PFSK-1 (cell line): ENCODE results near the gene BCR.
A peak's percentile ranks its signal among the peaks of the same experiment; 100 is the strongest.

Source experiments
- FOXP2 ChIP-seq: optimal IDR thresholded peaks from 2 replicates; pipeline ENCODE3; 2011; ENCODE audit warnings: borderline replicate concordance, control low read depth, inconsistent platforms; ENCODE audit not compliant: insufficient read depth; ENCODE audit errors: extremely low read length, extremely low read depth
- POLR2AphosphoS5 ChIP-seq: IDR thresholded peaks from 2 replicates; pipeline ENCODE4 v1.6.1; 2012; ENCODE audit warnings: low read depth, mild to moderate bottlenecking, control low read depth, low read length, moderate library complexity
- SIN3A ChIP-seq: IDR thresholded peaks from 2 replicates; pipeline ENCODE4 v1.6.1; 2012; ENCODE audit warnings: mild to moderate bottlenecking, low read length, moderate library complexity, borderline replicate concordance; ENCODE audit not compliant: insufficient read depth
- TAF1 ChIP-seq: IDR thresholded peaks from 2 replicates; pipeline ENCODE4 v1.6.1; 2012; ENCODE audit warnings: low read length, control low read depth, borderline replicate concordance; ENCODE audit not compliant: insufficient read depth
- TF ChIP-seq, protein P1 (sequence below), 2 experiments: IDR thresholded peaks; 2 replicates each; pipeline versions ENCODE4 v1.6.1 to v1.8.0; 2011 to 2012; ENCODE audit warnings: low read depth in 2 of 2, low read length in 2 of 2, control low read depth in 1 of 2, inconsistent platforms in 1 of 2, mild to moderate bottlenecking in 1 of 2, moderate library complexity in 1 of 2; ENCODE audit not compliant: insufficient read depth in 1 of 2

BCR gene

GRCh38 chr22:23294221-23294620 is 113.9 kb downstream of the BCR start:
- TF ChIP-seq FOXP2 (no peak), SIN3A (no peak), POLR2AphosphoS5 (no peak)

DNA sequence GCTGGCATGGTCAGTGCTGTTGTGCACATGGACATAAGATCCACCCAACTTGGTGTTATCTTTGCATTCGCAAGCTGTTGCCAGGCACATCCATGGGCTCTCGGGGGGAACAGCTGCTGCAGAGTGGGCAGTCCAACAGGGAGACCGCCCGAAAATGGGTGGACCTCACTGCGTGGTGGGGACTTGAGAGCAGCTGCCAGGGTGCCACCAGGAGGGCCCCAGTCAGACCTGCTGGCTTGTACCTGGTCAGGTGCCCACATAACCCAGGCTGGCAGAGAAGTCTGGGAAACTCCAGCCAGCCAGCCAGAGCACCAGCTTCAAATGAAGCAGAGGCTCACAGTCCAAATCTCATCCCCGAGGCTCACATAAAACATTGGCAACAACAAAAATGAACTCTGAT is 120.2 kb downstream of the BCR start:
- TF ChIP-seq POLR2AphosphoS5, result no peak
- TF ChIP-seq SIN3A, result no peak
- TF ChIP-seq, protein P1, sequence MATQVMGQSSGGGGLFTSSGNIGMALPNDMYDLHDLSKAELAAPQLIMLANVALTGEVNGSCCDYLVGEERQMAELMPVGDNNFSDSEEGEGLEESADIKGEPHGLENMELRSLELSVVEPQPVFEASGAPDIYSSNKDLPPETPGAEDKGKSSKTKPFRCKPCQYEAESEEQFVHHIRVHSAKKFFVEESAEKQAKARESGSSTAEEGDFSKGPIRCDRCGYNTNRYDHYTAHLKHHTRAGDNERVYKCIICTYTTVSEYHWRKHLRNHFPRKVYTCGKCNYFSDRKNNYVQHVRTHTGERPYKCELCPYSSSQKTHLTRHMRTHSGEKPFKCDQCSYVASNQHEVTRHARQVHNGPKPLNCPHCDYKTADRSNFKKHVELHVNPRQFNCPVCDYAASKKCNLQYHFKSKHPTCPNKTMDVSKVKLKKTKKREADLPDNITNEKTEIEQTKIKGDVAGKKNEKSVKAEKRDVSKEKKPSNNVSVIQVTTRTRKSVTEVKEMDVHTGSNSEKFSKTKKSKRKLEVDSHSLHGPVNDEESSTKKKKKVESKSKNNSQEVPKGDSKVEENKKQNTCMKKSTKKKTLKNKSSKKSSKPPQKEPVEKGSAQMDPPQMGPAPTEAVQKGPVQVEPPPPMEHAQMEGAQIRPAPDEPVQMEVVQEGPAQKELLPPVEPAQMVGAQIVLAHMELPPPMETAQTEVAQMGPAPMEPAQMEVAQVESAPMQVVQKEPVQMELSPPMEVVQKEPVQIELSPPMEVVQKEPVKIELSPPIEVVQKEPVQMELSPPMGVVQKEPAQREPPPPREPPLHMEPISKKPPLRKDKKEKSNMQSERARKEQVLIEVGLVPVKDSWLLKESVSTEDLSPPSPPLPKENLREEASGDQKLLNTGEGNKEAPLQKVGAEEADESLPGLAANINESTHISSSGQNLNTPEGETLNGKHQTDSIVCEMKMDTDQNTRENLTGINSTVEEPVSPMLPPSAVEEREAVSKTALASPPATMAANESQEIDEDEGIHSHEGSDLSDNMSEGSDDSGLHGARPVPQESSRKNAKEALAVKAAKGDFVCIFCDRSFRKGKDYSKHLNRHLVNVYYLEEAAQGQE (IDR thresholded peaks at IDR 0.05; ENCODE audit: insufficient read depth in 1 of 2, low read depth in 2 of 2, low read length in 2 of 2), result no peak
- no peak for TF ChIP-seq FOXP2
- TF ChIP-seq TAF1, result no peak

DNA sequence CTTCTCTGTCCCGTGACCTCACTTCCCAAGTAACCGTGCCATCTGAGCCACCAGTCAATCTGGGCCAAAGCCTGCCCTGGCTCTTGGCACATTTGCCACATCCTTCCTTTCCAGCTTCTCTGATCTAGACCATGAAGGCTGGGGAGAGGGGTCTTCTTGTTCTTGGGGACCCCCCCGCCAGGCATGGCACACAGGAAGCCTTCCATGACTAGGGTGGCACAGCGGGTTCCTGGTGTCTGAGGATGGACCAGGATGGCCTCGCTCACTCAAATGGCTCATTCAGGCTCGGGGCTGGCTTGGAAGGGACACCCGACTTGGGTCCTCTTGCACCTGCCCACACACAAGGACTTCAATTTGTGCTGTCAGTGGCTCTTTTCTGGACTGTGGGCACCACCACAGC is 121.3 kb downstream of the BCR start:
- TF ChIP-seq SIN3A (no peak), POLR2AphosphoS5 (no peak), FOXP2 (no peak), TAF1 (no peak)
- TF ChIP-seq, protein P1 (IDR thresholded peaks at IDR 0.05; ENCODE audit: insufficient read depth in 1 of 2, low read depth in 2 of 2, low read length in 2 of 2), result no peak

GRCh38 chr22:23302171-23303002 is 122.1 kb downstream of the BCR start:
- TF ChIP-seq TAF1, result no peak
- TF ChIP-seq SIN3A, result no peak
- no peak for TF ChIP-seq POLR2AphosphoS5
- TF ChIP-seq, protein P1 (IDR thresholded peaks at IDR 0.05; ENCODE audit: insufficient read depth in 1 of 2, low read depth in 2 of 2, low read length in 2 of 2), result no peak
- TF ChIP-seq FOXP2, result no peak

- TF ChIP-seq, protein P1 (IDR thresholded peaks at IDR 0.05; ENCODE audit: insufficient read depth in 1 of 2, low read depth in 2 of 2, low read length in 2 of 2), result 0 out of 4 replicates have a peak, but pooled peaks of 1 of the 2 experiments have one; percentile 20
- no peak for TF ChIP-seq POLR2AphosphoS5
Measured at GRCh38 chr22:23305321-23305910, 125.1 kb downstream of the BCR start.
